HCEC 1CT (cell line): ENCODE results near the gene SLC43A1.

Experiments used
- DNase-seq: peaks from one replicate; pipeline ENCODE4 v3.0.0-alpha.2; 2017

Gene SLC43A1

GRCh38 chr11:57477507-57478189 is 37.9 kb downstream of the SLC43A1 start:
- DNase-seq: no peak

- DNase-seq: peak; percentile 65
Observed at GRCh38 chr11:57476757-57477506, 38.6 kb downstream of the SLC43A1 start.

DNA sequence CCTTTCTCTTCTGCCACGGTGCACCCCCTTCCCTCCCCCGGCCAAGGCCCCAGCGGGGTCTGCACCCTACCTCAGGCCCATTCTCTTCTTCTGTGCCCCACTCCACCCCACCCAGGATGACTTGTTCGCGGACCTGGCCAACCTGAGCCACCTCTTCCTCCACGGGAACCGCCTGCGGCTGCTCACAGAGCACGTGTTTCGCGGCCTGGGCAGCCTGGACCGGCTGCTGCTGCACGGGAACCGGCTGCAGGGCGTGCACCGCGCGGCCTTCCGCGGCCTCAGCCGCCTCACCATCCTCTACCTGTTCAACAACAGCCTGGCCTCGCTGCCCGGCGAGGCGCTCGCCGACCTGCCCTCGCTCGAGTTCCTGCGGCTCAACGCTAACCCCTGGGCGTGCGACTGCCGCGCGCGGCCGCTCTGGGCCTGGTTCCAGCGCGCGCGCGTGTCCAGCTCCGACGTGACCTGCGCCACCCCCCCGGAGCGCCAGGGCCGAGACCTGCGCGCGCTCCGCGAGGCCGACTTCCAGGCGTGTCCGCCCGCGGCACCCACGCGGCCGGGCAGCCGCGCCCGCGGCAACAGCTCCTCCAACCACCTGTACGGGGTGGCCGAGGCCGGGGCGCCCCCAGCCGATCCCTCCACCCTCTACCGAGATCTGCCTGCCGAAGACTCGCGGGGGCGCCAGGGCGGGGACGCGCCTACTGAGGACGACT is 39.3 kb downstream of the SLC43A1 start:
- no peak for DNase-seq

DNA sequence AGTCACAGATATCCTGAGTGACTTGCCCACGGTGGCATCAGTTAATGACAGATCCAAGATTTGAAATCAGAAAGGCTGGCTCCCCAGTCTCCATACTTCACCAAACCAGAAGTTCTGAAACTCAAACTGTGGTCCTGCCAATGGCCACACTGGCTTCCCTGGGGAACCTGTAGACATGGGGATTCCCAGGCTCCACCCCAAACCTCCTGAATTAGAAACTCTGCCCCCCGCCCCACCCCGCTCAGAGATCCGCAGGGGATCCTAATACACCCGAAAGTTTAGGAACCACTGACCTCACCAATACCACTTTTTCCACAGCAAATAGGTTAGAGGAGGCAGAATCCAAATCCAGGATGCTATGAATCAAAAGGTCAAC is 39.8 kb downstream of the SLC43A1 start:
- DNase-seq: no peak

DNA sequence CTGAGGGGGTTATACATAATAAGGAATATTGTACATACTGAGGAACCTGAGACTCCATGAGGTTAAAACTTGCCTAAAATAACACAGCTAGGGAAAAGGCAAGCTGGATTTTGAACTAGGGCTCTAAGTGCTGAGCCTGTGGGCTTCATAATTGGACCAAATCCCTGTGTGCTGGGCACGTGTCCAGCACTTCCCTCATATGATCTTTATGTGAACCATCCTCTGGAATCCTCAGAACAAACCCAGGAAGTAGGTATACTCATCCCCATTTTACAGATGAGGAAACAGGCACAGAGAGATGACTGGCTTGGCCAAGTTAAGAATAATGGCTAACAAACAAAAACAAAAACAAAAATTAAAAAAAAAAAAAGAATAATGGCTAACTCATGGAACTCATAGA is 40.3 kb downstream of the SLC43A1 start:
- no peak for DNase-seq

DNA sequence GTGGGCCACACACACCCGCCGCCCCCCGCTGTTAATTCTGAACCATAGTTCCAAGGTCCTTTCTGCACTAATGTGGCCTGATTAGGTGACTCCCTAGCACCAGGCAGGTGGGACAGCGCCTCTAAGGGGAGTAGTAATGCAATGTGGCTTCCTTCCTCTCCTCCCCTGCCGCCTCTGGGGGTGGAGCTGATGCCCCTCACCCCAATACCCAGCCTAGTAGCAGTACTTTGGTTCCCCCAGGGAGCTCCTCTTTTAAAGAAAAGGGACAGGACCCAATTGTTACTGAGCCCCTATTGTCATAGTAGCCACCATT is 40.7 kb downstream of the SLC43A1 start:
- DNase-seq: no peak

DNA sequence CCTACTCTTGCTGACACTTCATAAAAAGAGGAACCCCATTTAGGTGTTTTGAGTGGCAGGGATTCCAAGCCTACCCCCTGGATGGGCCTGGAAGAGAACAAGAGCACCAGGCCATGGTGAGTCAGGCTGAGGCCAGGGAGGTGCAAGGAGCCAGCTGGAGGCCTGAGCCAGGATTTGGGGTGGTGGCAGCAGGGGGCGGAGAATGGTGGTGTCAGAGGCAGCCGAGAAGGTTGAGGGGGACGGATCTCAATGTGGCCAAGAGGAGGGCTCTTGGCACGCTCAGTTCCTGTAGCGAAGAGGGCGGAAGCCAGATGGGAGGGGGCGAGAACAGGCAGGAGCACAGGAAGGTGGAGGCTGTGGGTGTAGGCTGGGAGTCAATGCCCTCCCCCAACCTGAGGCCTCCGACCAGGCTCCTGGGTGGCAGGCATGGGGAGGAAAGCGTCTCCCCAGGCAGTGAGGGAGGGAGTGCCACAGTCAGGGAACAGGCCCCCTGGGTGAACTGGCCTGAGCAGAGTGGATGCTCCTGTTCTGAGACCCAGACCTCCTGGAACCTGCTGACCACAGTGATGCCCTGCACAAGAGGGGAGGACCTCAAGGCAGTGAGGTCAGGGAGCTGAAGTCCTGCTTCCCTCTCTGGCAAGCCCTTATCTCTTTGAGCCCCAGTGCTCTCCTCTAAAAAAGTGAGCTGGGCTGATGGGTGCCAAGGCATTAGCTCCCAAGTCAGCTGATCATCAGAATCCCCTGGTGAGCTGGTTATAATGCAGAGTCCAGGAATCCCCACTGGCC is 41.3 kb downstream of the SLC43A1 start:
- DNase-seq: peak; percentile 25

DNA sequence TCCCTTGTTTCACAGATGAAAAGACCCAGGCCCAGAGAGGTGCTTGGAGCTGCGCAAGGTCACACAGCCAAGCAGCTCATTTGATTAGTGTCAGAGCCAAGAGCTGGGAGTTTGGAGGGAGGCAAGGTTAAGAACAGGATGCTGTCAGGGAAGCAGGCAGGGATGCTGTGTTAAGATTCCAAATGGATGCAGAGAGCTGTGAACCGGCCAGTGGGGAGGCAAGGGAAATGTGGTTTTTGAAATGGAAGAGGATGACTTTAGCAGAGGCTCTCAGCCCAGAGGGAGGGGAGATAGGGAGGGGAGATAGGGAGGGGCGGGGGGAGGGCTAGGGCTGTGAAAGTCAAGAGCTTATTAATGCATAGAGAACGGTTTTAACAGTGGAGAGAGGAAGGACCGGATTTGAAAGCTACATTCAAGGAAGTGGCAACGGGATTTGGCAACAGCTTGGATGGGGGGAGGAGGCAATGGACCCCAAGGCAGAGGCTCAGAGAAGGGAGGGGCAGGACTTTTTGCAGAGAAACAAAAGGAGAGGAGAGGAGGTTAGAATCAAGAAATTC is 42.1 kb downstream of the SLC43A1 start:
- DNase-seq: no peak

DNA sequence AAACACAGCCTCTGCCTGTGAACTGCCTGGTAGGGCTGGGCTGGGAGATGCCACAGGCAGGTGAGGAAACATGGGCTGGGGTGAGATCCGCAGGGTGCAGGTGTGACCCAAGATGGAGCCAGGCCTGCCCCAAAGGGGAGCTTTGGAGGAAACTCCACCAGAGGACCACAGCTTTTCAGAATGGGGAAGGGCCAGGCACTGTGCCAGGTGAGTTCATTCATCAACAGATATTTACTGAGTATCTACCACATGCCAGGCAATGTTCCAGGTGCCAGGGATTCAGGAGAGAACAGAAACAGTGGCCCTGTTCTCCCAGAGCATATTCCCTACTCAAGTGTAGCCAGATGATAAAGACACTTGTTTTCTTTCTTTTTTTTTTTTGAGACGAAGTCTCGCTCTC is 44.0 kb downstream of the SLC43A1 start:
- DNase-seq: no peak

DNA sequence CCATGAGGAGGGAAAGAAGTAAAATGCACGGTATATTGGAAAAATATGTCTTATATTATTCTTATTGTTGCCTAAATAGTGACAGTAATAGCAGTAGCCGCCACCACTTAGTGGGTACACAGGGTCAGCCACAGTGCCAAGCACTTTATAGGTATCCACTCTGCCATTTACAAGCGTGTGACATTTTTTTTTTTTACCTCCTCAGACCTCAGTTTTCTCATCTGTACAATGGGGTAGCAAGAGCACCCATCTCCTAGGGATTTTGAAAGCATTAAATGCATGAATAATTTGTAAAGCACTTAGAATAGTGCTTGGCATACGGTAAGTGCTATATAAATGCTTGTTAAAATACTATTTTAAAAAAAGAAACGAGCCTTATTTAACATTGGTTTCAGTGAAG is 46.2 kb downstream of the SLC43A1 start:
- DNase-seq: no peak

- no peak for DNase-seq
Observed at GRCh38 chr11:57468276-57468675, 47.2 kb downstream of the SLC43A1 start.

GRCh38 chr11:57467508-57468157 is 47.9 kb downstream of the SLC43A1 start:
- DNase-seq: no peak

DNA sequence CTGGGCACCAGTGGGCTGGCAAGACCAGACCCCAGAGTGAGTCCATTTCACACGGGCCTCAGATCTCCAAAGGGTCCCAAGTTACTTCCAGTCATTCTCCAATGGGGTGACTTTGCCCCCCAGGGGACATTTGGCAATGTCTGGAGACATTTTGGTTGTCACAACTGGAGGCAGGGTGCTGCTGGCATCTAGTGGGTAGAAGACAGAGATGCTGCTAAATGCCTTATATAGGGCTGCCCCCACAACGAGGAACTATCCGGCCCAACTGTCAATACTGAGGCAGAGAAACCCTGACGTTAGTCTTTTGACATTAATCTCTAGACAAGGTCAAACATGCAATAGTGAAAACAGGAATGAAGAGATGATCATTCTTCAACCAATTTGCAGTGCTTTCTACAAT is 48.8 kb downstream of the SLC43A1 start:
- no peak for DNase-seq

- no peak for DNase-seq
Observed at GRCh38 chr11:57464539-57465181, 50.8 kb downstream of the SLC43A1 start.

DNA sequence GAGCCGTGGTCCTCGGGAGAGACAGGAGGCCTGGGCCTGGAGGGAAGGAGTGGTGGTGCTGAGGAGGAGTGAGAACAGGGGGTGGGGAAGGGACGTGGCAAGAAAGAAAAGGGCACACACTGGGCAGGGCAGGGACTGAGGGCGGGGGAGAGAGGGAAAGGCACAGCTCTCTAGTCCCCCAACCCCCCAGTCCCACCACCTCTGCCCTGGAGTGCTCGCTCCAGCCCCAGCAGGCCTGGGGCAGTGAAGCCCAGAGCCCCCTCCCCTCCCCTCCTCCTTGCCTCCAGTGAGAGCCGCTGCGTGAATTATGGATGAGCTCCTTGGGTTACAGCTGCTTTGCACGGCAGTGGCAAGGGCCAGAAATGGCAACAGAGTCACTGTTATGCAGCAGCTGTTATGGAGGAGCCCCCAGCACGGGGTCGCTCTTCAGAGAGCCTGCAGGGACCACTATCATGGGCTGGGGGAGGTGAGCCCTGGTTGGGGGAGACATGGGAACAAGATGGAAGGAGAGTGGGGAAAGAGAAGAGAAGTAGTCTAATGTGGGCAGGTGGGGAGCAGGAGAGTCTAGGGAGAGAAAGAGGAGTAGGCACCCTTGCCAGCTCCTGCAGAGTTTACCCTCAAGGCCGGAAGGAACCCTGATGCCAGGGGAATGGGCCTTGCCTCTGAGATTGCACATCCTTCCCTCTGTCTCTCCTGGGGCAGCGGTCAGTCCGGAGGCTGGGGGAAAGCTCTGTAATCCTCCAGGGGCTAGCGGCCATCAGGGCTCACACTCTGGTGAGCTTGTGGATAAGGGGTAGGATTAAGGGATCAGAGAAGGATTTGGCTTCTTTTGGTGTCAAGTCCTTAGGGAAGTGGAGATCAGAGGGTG is 51.6 kb downstream of the SLC43A1 start:
- no peak for DNase-seq

- DNase-seq: no peak
Observed at GRCh38 chr11:57462597-57462996, 52.9 kb downstream of the SLC43A1 start.

- no peak for DNase-seq
Observed at GRCh38 chr11:57461841-57462489, 53.5 kb downstream of the SLC43A1 start.

DNA sequence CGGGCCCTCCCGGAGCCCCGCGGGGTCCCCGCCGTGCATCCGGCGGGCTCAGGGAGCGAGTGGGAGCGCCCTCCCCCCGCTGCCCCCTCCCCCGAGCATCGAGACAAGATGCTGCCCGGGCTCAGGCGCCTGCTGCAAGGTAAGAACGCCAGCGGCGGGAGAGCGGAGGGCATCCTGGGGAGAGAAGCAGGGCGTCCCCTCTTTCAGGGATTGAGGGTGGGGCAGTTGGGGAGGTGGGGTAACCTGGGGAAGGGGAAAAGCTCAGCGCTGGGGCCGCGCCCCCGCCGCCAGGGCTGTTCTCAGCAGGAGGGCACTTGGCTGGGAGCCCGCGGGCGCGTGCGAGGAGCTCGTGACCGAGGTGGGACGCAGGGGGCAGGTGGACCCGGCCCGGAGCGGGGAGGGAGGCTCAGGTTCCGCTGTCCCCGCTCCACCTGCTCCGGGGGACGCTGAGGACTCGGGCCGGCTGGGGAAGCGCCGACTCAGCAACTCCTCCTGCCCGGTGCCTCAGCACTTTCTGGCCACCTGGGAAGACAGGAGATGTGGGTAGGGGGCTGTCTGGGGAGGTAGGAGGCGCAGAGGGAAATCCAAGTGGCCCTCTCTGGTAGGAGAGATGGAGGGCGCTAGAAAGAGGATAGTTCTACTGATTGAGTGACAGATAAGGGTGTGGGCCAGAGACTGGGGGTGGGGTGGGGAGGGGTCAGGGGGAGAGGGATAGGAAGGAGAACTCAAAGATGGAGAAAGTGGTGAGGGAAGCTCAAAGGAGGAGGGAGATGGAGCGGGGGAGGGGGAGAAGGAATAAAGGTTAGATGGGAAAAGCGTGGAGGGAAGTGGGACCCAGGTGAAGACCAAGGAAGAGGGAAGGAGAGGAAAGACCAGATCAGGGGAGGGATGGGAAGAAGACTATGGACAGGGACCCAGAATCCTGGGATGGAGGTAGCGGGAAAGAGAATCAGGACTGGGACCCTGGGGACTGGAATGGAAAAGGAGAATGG is 54.4 kb downstream of the SLC43A1 start:
- no peak for DNase-seq
